ENCODE data around the gene NOSTRIN. TPM values are rescaled to one million over a fixed set of nuclear protein-coding genes. Genes with fewer than 3 reads are reported as not detected.

The NOSTRIN gene
- total and polyA plus RNA-seq, 2 of the 8 experiments (the other 6 are each of a cell fraction or from before 2014, with no cell fraction given), result not detected

DNA sequence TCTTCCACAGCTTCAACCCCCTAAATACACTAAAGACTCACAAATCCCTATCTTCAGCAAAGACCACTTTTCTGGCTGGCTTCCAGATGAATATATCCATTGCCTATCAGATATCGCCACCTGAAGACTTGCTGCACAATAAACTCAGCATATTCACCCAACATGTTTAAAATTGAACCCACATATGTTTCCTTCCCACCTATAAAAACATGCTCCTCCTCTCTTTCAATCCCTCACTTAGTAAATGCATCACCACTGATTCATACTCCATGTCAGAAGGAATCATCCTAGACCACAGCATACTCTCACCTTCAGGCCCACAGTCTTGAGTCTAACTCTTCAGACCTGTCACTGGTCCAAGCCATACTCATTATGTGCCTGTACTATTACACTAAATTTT lies 82.5 kb downstream of the NOSTRIN start (continued):
- TF ChIP-seq CHD7 (IDR thresholded peaks at IDR 0.05; ENCODE audit: insufficient replicate concordance, low read length) (no peak), HDAC6 (IDR thresholded peaks at IDR 0.05; ENCODE audit: low read depth, low read length) (no peak), JUND (IDR thresholded peaks at IDR 0.05; ENCODE audit: low read length) (no peak)
- TF ChIP-seq, protein P1, sequence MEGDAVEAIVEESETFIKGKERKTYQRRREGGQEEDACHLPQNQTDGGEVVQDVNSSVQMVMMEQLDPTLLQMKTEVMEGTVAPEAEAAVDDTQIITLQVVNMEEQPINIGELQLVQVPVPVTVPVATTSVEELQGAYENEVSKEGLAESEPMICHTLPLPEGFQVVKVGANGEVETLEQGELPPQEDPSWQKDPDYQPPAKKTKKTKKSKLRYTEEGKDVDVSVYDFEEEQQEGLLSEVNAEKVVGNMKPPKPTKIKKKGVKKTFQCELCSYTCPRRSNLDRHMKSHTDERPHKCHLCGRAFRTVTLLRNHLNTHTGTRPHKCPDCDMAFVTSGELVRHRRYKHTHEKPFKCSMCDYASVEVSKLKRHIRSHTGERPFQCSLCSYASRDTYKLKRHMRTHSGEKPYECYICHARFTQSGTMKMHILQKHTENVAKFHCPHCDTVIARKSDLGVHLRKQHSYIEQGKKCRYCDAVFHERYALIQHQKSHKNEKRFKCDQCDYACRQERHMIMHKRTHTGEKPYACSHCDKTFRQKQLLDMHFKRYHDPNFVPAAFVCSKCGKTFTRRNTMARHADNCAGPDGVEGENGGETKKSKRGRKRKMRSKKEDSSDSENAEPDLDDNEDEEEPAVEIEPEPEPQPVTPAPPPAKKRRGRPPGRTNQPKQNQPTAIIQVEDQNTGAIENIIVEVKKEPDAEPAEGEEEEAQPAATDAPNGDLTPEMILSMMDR (IDR thresholded peaks at IDR 0.05; ENCODE audit: control extremely low read depth in 1 of 3, insufficient read depth in 1 of 3, low read depth in 1 of 3, low read length in 3 of 3), result no peak

Measured in H1 (cell line).